ENCODE results near the gene ISG20L2.

DNA sequence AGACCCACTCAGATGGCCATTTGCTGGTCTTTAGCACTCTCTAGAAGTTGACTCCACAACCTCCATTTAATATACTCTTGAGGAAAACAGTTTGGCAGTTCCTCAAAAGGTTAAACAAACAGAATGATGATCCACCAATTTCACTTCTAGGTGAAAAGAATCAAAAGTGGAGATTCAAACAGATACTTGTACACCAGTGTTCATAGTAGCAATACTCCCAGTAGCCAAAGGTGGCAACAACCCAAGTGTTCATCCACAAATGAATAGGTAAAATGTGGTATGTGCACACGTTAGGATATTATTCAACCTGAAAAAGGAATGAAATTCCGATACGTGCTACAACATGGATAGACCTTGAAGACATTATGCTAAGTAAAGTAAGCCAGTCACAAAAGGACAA lies 45.0 kb upstream of the ISG20L2 start:
- peak in 1 of 4 experiments; percentile 6 for TF ChIP-seq CTCF (IDR thresholded peaks at IDR 0.05)
- TF ChIP-seq POLR2A (IDR thresholded peaks at IDR 0.05) = no peak
